OCI-LY7 (cell line): Measurements from ENCODE around the gene DISC1. TPM values are rescaled to one million over a fixed set of nuclear protein-coding genes. Genes with fewer than 3 reads are reported as not detected.

Experiments
- BruUV-seq: library from RNA; stranded (reverse); fragments of 400-500 nt; replicated peaks from 2 replicates; lab custom pipeline; 2021; lab: Mats Ljungman, UMichigan
- CTCF ChIA-PET: fragments of 300-600 bp; sonication (Branson Sonifier 250); formaldehyde crosslinking; loops from one replicate; lab custom pipeline; 2022; ENCODE audit warnings: antibody characterized with exemption; ENCODE audit not compliant: unreplicated experiment; lab: Charles Lee
- POLR2A ChIA-PET: fragments of 300-600 bp; sonication (Branson Sonifier 250); formaldehyde crosslinking; loops from one replicate; lab custom pipeline; 2022; ENCODE audit warnings: antibody characterized with exemption; lab: Charles Lee
- DNase-seq: peaks from one replicate; pipeline ENCODE4 v3.0.0-alpha.2; 2015; ENCODE audit warnings: low spot score
- H2AFZ ChIP-seq: fragments of 200-600 bp; sonication (generic), shearing (Covaris generic); 2 replicates; pipeline ENCODE4 v1.6.1; 2014; ENCODE audit warnings: mild to moderate bottlenecking, antibody characterized with exemption, low read length, moderate library complexity
- H3K27ac ChIP-seq: fragments of 200-600 bp; sonication (generic); 2 replicates; pipeline ENCODE4 v1.5.1; 2014; ENCODE audit warnings: mixed run types, low read depth, mild to moderate bottlenecking, moderate library complexity, low read length, inconsistent platforms; ENCODE audit not compliant: poor library complexity, severe bottlenecking
- H3K36me3 ChIP-seq: fragments of 200-600 bp; sonication (generic); 2 replicates; pipeline ENCODE4 v1.6.1; 2014; ENCODE audit warnings: mild to moderate bottlenecking, antibody characterized with exemption, low read length, moderate library complexity, mixed read lengths; ENCODE audit not compliant: insufficient read depth
- H3K4me1 ChIP-seq: fragments of 200-600 bp; sonication (generic); 2 replicates; pipeline ENCODE4 v1.5.1; 2014; ENCODE audit warnings: mild to moderate bottlenecking, low read length; ENCODE audit not compliant: insufficient read depth, poor library complexity, severe bottlenecking
- H3K4me2 ChIP-seq: fragments of 200-600 bp; sonication (generic); 2 replicates; pipeline ENCODE4 v1.6.1; 2014; ENCODE audit warnings: mild to moderate bottlenecking, low read length
- H3K4me3 ChIP-seq: fragments of 200-600 bp; sonication (generic); 2 replicates; pipeline ENCODE4 v1.5.1; 2014; ENCODE audit warnings: mild to moderate bottlenecking, low read depth, low read length; ENCODE audit not compliant: poor library complexity, severe bottlenecking
- H3K79me2 ChIP-seq: fragments of 200-600 bp; sonication (generic); 2 replicates; pipeline ENCODE4 v1.6.1; 2016; ENCODE audit warnings: low read depth, mild to moderate bottlenecking, low read length, moderate library complexity, mixed read lengths; ENCODE audit not compliant: insufficient read depth
- H3K9me2 ChIP-seq: fragments of 200-600 bp; sonication (generic); 2 replicates; pipeline ENCODE4 v1.6.1; 2016; ENCODE audit warnings: mild to moderate bottlenecking, low read length, mixed read lengths; ENCODE audit not compliant: insufficient read depth
- H3K9me3 ChIP-seq: fragments of 200-600 bp; sonication (generic); 2 replicates; pipeline ENCODE4 v1.6.1; 2014; ENCODE audit warnings: mild to moderate bottlenecking, mixed run types, low read length, mixed read lengths
- H4K20me1 ChIP-seq: fragments of 200-600 bp; sonication (generic); 2 replicates; pipeline ENCODE4 v1.6.1; 2014; ENCODE audit warnings: mild to moderate bottlenecking, antibody characterized with exemption, low read length, moderate library complexity, mixed read lengths; ENCODE audit not compliant: insufficient read depth
- CTCF ChIP-seq: fragments of 200-600 bp; sonication (generic); conservative IDR thresholded peaks from 2 replicates; pipeline ENCODE4 v1.5.1; 2014; ENCODE audit warnings: mild to moderate bottlenecking, antibody characterized with exemption, low read length, moderate library complexity, mixed read lengths
- EZH2phosphoT487 ChIP-seq: fragments of 200-600 bp; sonication (generic); IDR thresholded peaks from 2 replicates; pipeline ENCODE4 v1.6.1; 2018; ENCODE audit warnings: low read depth, borderline replicate concordance, mild to moderate bottlenecking, mixed run types, antibody characterized with exemption, low read length, moderate library complexity, mixed read lengths
- intact Hi-C: fragments of 100-400 bp; cut with micrococcal nuclease; formaldehyde crosslinking; loops from one replicate; pipeline ENCODE4 v1.10.0; 2022; ENCODE audit not compliant: unreplicated experiment
- total RNA-seq, 2 experiments: library from RNA; depleted of rRNA in 1 of 2; stranded (reverse); fragments of >200 nt in 1 of 2; shearing (Covaris generic) in 1 of 2; gene quantifications; 2 replicates each; pipeline ENCODE4 v1.2.3, GENCODE V29; 2014 to 2022

DISC1 gene
- total RNA-seq, 2 experiments from 2014 or later = 0.91 TPM; not detected in 1

GRCh38 chr1:231767471-231767870 lies 140.9 kb downstream of the DISC1 start:
- BruUV-seq = no TSS peak
- POLR2A ChIA-PET = interaction anchor here (0.7 kb wide), 1 partner anchor 9 kb away, joined by 3 read pairs; no protein-coding TSS in a partner anchor

GRCh38 chr1:231768416-231768815 lies 141.8 kb downstream of the DISC1 start:
- Histone ChIP-seq H3K4me3 (no peak overlapping the region), H3K27ac (no peak overlapping the region), H3K9me2 (no peaks in the 10 kb centered on the region), H3K36me3 (no peaks in the 10 kb centered on the region), H3K79me2 (no peaks in the 10 kb centered on the region), H3K9me3 (no peaks in the 10 kb centered on the region), H2AFZ (no peak overlapping the region), H3K4me1 (no peaks in the 10 kb centered on the region), H3K4me2 (no peak overlapping the region), H4K20me1 (no peaks in the 10 kb centered on the region)
- ChIA-PET CTCF (no interaction called here), POLR2A (no interaction called here)
- no peak for DNase-seq
- TF ChIP-seq CTCF = no peak
- TF ChIP-seq EZH2phosphoT487 = no peak
- intact Hi-C loops = no loop called here
- no TSS peak for BruUV-seq

More at GRCh38 chr1:231767471-231767870, 140.9 kb downstream of the DISC1 start:
- Histone ChIP-seq H3K36me3 (no peaks in the 10 kb centered on the region), H3K4me3 (no peak overlapping the region), H3K4me2 (no peak overlapping the region), H3K9me3 (no peaks in the 10 kb centered on the region), H3K27ac (no peak overlapping the region), H2AFZ (no peak overlapping the region), H3K79me2 (no peaks in the 10 kb centered on the region), H3K9me2 (no peaks in the 10 kb centered on the region), H3K4me1 (no peaks in the 10 kb centered on the region), H4K20me1 (no peaks in the 10 kb centered on the region)
- no peak for DNase-seq
- CTCF ChIA-PET = no interaction called here
- intact Hi-C loops = no loop called here
- no peak for TF ChIP-seq EZH2phosphoT487
- no peak for TF ChIP-seq CTCF

- no peak overlapping the region for H3K27ac ChIP-seq
- no peaks in the 10 kb centered on the region for H3K36me3 ChIP-seq
- no peaks in the 10 kb centered on the region for H3K79me2 ChIP-seq
- intact Hi-C loops = no loop called here
- TF ChIP-seq CTCF (no peak), EZH2phosphoT487 (no peak)
- no peak overlapping the region for H3K4me3 ChIP-seq
- H2AFZ ChIP-seq = no peak overlapping the region
- no peaks in the 10 kb centered on the region for H3K4me1 ChIP-seq
- no peak for DNase-seq
- H3K4me2 ChIP-seq = no peak overlapping the region
- H3K9me3 ChIP-seq = no peaks in the 10 kb centered on the region
- no peaks in the 10 kb centered on the region for H3K9me2 ChIP-seq
- POLR2A ChIA-PET = no interaction called here
- BruUV-seq = no TSS peak
- CTCF ChIA-PET = no interaction called here
- H4K20me1 ChIP-seq = no peaks in the 10 kb centered on the region
Measured at GRCh38 chr1:231770506-231771175, 144.1 kb downstream of the DISC1 start.
